ENCODE data around the gene SNCAIP. TPM values are rescaled to one million over a fixed set of nuclear protein-coding genes. Genes with fewer than 3 reads are reported as not detected.

The SNCAIP gene
- total and polyA plus RNA-seq, 2 experiments from 2014 or later: 1.5 to 2.4 TPM

- no peaks in the 10 kb centered on the region for H3K4me1 ChIP-seq (ENCODE audit: insufficient read depth)
- H3K79me2 ChIP-seq (ENCODE audit: insufficient read depth): no peaks in the 10 kb centered on the region
- no peaks in the 10 kb centered on the region for H3K9me3 ChIP-seq (ENCODE audit: low read depth)
- H3K9ac ChIP-seq: no peak overlapping the region
- H4K20me1 ChIP-seq (ENCODE audit: insufficient read depth): no peaks in the 10 kb centered on the region
- H2AFZ ChIP-seq: no peak overlapping the region
- no peaks in the 10 kb centered on the region for H3K27me3 ChIP-seq (replicated peaks; ENCODE audit: insufficient read depth)
- no peaks in the 10 kb centered on the region for H3K9me2 ChIP-seq (ENCODE audit: insufficient read depth)
- no peak overlapping the region for H3K4me2 ChIP-seq (ENCODE audit: unreplicated experiment)
- no peak for DNase-seq
- no peak overlapping the region for H3K4me3 ChIP-seq
- WGBS, 2 experiments (ENCODE audit: low coverage in 1 of 2, low lambda C conversion rate in 2 of 2, missing lambda C conversion rate in 2 of 2): 81 to 84% methylated on average over 5 of the region's 5 CpGs
- H3K27ac ChIP-seq: no peak overlapping the region
- in situ Hi-C loops (cut with MboI): no loop called here
- H3K36me3 ChIP-seq (ENCODE audit: low read depth): no peaks in the 10 kb centered on the region
- TF ChIP-seq EZH2 (IDR thresholded peaks at IDR 0.05; ENCODE audit: insufficient read depth, poor library complexity, severe bottlenecking) (no peak), EZH2phosphoT487 (IDR thresholded peaks at IDR 0.05; ENCODE audit: insufficient read depth, low read depth) (no peak)
- no peaks in the 10 kb centered on the region for H3F3A ChIP-seq (ENCODE audit: insufficient read depth)
Observed at GRCh38 chr5:122490718-122491117, 178.7 kb downstream of the SNCAIP start.

GRCh38 chr5:122492675-122493074 is 180.6 kb downstream of the SNCAIP start:
- Histone ChIP-seq H2AFZ (no peak overlapping the region), H3K27ac (no peak overlapping the region), H3K36me3 (ENCODE audit: low read depth) (no peaks in the 10 kb centered on the region), H3K4me3 (no peak overlapping the region), H3K79me2 (ENCODE audit: insufficient read depth) (no peaks in the 10 kb centered on the region), H3K9me3 (ENCODE audit: low read depth) (no peaks in the 10 kb centered on the region), H4K20me1 (ENCODE audit: insufficient read depth) (no peaks in the 10 kb centered on the region), H3F3A (ENCODE audit: insufficient read depth) (no peaks in the 10 kb centered on the region), H3K27me3 (replicated peaks; ENCODE audit: insufficient read depth) (no peaks in the 10 kb centered on the region), H3K4me2 (ENCODE audit: unreplicated experiment) (no peak overlapping the region), H3K9ac (no peak overlapping the region), H3K4me1 (ENCODE audit: insufficient read depth) (no peaks in the 10 kb centered on the region), H3K9me2 (ENCODE audit: insufficient read depth) (no peaks in the 10 kb centered on the region)
- peak; percentile 24 for DNase-seq
- TF ChIP-seq EZH2 (IDR thresholded peaks at IDR 0.05; ENCODE audit: insufficient read depth, poor library complexity, severe bottlenecking): no peak
- no peak for TF ChIP-seq EZH2phosphoT487 (IDR thresholded peaks at IDR 0.05; ENCODE audit: insufficient read depth, low read depth)
- 35 to 39% methylated on average over 3 of the region's 3 CpGs for WGBS, 2 experiments (ENCODE audit: low coverage in 1 of 2, low lambda C conversion rate in 2 of 2, missing lambda C conversion rate in 2 of 2)
- in situ Hi-C loops (cut with MboI): no loop called here

GRCh38 chr5:122493091-122494021 is 181.3 kb downstream of the SNCAIP start:
- Histone ChIP-seq H2AFZ (no peak overlapping the region), H3K9me2 (ENCODE audit: insufficient read depth) (no peaks in the 10 kb centered on the region), H3K9me3 (ENCODE audit: low read depth) (no peaks in the 10 kb centered on the region), H3F3A (ENCODE audit: insufficient read depth) (no peaks in the 10 kb centered on the region), H3K4me1 (ENCODE audit: insufficient read depth) (no peaks in the 10 kb centered on the region), H4K20me1 (ENCODE audit: insufficient read depth) (no peaks in the 10 kb centered on the region), H3K27ac (no peak overlapping the region), H3K9ac (no peak overlapping the region), H3K79me2 (ENCODE audit: insufficient read depth) (no peaks in the 10 kb centered on the region), H3K4me3 (no peak overlapping the region), H3K27me3 (replicated peaks; ENCODE audit: insufficient read depth) (no peaks in the 10 kb centered on the region), H3K4me2 (ENCODE audit: unreplicated experiment) (no peak overlapping the region), H3K36me3 (ENCODE audit: low read depth) (no peaks in the 10 kb centered on the region)
- TF ChIP-seq EZH2 (IDR thresholded peaks at IDR 0.05; ENCODE audit: insufficient read depth, poor library complexity, severe bottlenecking): no peak
- TF ChIP-seq EZH2phosphoT487 (IDR thresholded peaks at IDR 0.05; ENCODE audit: insufficient read depth, low read depth): no peak
- DNase-seq: no peak
- 15 to 16% methylated on average over 9 of the region's 9 CpGs for WGBS, 2 experiments (ENCODE audit: low coverage in 1 of 2, low lambda C conversion rate in 2 of 2, missing lambda C conversion rate in 2 of 2)
- in situ Hi-C loops (cut with MboI): no loop called here

DNA sequence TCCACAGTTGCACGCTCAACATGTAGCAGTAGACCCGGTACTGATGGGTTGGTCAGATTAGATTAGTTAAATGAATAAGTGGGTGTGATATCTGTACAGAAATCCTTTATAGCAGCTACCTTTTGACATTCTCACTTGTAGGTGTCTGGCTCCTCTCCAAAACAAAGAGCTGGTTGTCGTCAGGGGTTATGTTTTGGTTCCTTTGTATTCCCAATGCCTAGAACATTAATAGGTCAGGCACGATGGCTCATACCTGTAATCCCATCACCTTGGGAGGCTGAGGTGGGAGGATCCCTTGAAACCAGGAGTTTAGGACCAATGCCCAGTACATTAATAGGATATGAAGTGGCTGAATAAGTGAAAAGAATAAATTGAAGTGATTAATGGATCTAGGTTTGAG is 182.1 kb downstream of the SNCAIP start:
- H2AFZ ChIP-seq: no peak overlapping the region
- H3K36me3 ChIP-seq (ENCODE audit: low read depth): no peaks in the 10 kb centered on the region
- DNase-seq: no peak
- WGBS, 2 experiments (ENCODE audit: low coverage in 1 of 2, low lambda C conversion rate in 2 of 2, missing lambda C conversion rate in 2 of 2): 50 to 55% methylated on average over 4 of the region's 4 CpGs
- no peaks in the 10 kb centered on the region for H3F3A ChIP-seq (ENCODE audit: insufficient read depth)
- no peak overlapping the region for H3K27ac ChIP-seq
- no peak overlapping the region for H3K4me2 ChIP-seq (ENCODE audit: unreplicated experiment)
- H3K27me3 ChIP-seq (replicated peaks; ENCODE audit: insufficient read depth): no peaks in the 10 kb centered on the region
- no peak overlapping the region for H3K4me3 ChIP-seq
- H3K4me1 ChIP-seq (ENCODE audit: insufficient read depth): no peaks in the 10 kb centered on the region
- H3K9ac ChIP-seq: no peak overlapping the region
- TF ChIP-seq EZH2phosphoT487 (IDR thresholded peaks at IDR 0.05; ENCODE audit: insufficient read depth, low read depth): no peak
- no peak for TF ChIP-seq EZH2 (IDR thresholded peaks at IDR 0.05; ENCODE audit: insufficient read depth, poor library complexity, severe bottlenecking)
- H3K9me2 ChIP-seq (ENCODE audit: insufficient read depth): no peaks in the 10 kb centered on the region
- H3K79me2 ChIP-seq (ENCODE audit: insufficient read depth): no peaks in the 10 kb centered on the region
- in situ Hi-C loops (cut with MboI): no loop called here
- no peaks in the 10 kb centered on the region for H4K20me1 ChIP-seq (ENCODE audit: insufficient read depth)
- no peaks in the 10 kb centered on the region for H3K9me3 ChIP-seq (ENCODE audit: low read depth)

Measured in GM23248 (cell line).